ENCODE data around the gene NLRP1. TPM values are rescaled to one million over a fixed set of nuclear protein-coding genes. Genes with fewer than 3 reads are reported as not detected.
A peak's percentile ranks its signal among the peaks of the same experiment; 100 is the strongest.

NLRP1 gene
- total RNA-seq (2014; rRNA removed; shearing (Covaris generic)), result 9.3 and 10.1 TPM in 2 replicates

DNA sequence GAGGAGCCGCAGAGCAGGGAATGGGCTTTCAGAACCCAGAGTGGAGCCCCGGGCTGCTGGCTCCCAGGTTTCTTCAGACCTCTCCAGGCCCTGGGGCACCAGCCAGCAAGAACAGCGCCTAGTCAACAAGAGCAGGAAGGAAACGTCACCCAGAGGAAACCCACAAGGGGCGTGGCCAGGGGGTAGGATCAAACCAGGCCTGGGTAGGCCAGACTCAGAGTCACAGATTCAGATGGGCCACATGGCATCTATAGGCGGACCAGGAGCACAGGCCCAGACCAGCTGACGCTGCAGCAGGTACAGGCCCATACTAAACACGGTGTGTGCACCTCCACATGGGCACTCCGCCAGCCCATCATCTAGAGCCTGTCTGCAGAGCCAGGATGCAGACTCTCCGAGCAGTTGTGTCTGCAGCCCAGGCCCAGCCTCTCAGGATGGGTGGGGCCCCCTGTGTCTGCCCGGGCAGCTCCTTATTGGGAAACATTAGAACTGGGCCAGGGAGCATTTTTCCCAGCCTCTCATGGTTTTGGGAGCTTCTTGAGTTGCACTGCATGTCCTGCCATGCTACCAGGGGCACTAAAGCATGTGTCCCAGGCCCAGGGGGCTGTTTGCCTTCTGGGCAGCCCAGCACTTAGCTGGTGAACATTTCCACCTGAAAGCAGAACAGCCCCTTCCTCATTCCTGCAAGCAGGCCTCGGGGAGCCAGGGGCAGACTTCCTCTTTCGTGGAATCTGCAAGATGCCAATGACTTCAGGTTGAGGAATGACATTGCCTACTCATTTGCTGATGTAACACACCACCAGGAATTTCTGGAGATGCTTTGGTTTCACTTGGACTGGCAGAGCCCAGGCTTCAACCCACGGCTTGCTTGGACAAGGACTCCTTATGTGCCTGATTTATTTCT, at the start of gene NLRP1:
Gene NLRP1, minus strand, starts transcription at position 127 of the 904 bp plus-strand sequence. CDS start 552 bp downstream, outside the sequence.
- DNase-seq (ENCODE audit: low read depth), result peak; percentile 89

DNA sequence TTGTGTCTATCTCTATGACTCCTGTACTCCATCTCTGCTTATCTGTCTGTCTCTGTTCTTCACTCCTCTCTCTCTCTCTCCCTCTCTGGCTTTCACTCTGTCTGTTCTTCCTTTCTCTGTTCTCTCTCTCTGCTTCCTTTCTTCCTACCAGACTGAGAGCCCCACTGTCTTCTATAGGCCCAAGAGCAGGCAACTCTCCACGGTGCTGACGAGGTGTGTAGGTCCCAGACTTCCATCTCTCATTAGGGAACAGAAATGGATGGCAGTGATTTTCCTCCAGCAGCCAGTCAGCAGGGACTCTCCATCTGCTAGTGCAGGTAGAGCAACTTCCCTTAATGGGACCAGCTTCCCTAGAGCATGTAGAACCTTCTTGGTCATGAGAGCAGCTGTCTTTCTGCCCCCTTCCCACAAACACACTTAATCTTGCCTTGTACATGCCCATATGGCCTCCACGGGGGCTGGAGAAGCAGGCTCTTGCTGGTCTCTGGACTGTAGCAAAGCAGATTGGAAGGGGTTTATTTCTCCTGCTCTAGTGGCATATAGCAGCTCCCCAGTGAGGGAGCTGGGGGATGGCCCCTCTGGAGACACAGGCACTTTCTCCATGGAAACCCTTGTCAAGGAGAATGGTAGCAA, 47.8 kb upstream of the NLRP1 start:
- DNase-seq (ENCODE audit: low read depth), result no peak

DNA sequence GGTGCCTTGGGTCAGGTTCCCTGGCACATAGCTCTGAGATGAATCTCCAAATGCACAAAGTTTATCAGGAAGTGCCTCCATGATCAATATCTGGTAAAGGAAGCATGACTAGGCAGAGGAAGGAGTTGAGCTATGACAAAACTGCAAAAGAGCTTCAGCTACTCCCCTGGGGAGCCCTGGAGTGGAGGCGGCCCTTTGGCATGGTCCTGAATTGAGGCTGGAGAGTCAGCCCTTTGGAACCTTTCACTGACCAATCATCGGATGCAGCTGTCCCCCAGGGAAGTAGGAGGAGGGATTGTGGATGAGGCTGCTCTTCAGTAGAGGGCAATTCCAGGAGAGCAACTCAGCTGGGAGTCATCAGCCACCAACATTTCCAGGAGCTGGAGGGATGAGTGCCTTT, 46.1 kb upstream of the NLRP1 start:
- no peak for DNase-seq (ENCODE audit: low read depth)

DNA sequence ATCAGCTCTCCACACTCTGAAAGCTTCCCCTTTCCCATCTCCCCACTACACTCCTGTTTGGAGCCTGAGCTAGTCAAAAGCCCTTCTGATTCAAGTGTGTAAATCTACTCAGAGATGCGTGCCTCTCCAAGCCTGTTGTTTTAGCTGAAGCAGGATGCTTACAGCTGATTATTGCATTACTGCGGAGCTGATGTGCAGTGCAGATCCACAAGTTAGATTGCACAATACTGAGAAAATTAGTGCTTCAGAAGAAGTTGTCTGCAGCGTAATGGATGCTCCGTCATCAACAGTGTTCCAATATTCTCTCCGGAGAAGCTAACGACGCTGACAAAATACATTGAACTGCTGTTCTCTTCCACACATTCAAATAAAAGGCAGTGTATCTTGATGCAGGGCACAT, 44.8 kb upstream of the NLRP1 start:
- no peak for DNase-seq (ENCODE audit: low read depth)

DNA sequence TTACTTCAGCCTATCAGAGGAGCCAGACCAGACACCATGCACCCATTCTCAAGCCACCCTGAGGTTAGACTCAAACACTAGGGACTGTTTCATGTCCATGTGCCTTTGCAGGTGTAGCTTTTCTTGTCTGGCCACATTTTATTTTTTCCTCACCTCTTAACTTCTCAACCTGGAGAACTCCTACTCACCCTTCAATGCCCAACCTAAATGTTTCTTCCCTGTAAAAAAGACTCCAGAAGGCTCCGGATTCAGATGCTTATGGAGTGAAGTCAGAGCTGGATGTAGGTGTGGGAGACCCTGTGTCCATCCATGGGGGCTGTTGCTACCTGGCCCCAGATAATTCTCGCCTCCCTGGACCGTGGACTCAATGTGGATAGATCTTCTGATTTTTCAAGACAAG, 44.0 kb upstream of the NLRP1 start:
- no peak for DNase-seq (ENCODE audit: low read depth)

DNA sequence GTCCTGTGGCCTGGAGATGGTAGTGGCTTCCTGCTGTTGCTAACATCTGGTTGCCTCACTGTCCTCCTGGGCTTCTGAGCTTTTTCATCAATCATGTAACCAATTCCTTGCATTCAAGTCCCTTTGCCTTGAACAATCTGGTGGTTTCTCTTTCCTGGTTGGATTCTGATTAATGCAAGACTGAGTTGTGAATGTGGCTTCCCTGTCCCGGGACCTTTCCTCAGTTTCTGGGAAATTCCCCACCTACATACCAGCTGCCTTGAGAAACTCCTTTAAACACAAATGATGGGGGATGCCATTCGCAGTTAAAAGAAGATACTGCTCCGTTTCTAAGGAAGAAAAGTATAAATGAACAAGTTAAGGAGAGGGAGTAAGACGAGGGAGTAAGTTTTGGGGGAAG, 39.9 kb upstream of the NLRP1 start:
- no peak for DNase-seq (ENCODE audit: low read depth)

DNA sequence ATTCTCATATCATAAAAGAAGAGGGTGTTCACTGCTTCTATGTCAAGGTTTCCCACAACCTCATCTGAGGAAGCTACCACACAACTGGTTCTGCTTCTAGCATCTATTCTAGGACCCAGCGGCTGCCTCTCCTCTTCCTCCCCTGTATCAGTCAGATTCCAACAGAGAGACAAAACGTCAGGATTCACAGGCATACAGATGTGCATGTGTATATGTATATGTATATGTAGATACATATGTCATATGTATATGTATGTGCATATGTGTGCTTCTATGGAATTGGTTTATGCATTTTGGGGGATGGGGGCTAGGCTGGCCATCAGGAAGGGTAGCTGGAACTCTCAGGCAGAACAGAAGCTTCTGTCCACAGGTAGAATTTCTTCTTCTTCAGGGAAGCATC, 37.4 kb upstream of the NLRP1 start:
- DNase-seq (ENCODE audit: low read depth), result no peak

DNA sequence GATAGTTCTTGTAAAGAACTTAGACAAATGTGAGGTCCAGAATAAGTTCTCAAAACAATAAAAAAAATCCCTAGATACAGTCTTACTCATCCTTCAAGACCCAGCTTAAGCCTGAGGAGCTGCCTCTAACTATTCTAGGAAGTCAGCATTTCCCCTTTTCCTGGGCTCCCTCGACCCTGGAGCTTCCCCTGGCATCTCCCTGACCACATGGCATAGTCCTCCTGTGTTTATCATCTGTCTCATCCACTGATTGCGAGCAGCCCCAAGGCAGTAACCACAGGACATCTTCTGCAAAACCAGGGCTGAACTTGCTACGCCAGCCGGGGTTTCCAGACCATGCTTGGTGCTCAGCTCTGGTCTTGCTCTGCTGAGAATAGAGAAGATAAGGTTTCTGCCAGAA, 36.7 kb upstream of the NLRP1 start:
- DNase-seq (ENCODE audit: low read depth), result no peak

DNA sequence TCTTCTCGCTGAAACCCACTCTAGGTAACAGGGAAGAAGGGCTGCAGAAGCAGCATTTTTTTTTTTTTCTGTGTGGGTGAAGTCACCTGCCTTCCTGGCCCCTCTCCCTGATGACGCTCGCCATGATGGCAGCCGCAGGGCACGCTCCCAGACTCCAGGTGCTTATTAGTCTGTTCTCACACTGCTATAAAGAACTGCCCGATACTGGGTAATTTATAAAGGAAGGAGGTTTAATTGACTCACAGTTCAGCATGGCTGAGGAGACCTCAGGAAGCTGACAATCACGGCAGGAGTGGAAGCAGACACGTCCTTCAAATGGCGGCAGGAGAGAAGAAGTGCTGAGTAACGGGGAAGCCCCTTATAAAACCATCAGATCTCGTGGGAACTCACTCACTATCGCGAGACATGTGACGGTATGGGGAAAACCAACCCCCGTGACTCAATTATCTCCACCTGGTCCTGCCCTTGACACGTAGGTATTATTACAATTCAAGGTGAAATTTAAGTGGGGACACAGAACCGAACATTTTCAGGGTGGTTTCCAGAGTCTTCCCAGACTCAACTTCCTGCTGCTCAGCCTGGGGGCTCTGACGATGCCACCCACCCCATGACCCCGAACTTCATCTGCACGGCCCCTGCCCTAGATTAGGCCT, 34.9 kb upstream of the NLRP1 start:
- DNase-seq (ENCODE audit: low read depth), result peak; percentile 40

DNA sequence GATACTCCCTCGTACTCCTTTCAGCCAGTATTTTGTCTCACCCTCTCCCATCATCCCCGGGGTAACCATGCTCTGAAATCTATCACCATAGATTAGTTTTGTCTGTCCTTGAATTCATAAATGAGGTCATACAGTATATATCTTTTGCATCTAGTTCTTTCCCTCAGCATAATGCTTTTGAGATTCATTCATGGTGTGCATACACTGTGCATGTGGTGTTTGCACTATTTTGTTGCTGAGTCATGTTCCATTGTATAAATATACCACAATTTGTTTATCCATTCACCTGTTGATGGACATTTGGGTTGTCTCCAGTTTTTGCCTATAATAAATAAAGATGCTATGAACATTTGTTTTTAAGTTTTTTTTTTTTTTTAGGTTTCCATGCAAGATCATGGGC, 34.2 kb upstream of the NLRP1 start:
- no peak for DNase-seq (ENCODE audit: low read depth)

DNA sequence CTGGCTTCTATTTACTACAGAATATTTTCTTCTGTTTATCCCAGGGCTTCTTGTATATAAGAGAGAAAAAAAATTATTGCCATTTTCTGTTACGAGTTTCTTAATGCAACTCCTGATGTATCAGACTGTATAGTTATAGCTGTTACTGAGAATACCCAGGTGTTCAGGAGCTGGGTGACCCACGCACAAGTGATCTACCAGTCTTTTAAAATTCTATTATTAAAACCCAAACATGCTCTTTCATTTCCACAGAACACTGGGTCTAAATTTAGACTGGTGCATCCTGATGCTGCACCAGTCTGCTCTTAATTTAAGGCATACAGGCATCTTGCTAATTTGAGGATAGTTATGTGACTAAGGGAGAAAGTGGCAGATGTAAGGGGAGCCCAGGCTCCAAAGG, 31.2 kb upstream of the NLRP1 start:
- DNase-seq (ENCODE audit: low read depth), result no peak

DNA sequence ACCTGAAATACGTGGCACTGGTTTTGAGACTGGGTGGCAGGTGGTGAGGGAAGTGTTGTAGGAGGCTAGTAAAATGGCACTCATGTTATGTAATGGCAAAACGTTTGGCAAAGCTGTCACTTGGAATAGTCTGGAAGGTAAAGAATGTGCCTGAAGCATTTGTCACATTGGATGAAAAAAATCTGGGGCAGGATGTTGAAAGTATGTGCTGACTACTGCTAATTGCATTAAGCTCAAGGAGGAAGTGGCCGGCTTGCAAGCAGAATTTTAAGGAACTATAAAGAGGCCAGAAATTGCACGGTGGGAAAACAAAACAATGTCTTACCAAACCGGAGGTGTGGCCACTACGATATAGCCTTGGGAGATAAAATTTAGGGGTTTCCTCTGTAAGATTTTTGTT, 26.6 kb upstream of the NLRP1 start:
- DNase-seq (ENCODE audit: low read depth), result no peak

DNA sequence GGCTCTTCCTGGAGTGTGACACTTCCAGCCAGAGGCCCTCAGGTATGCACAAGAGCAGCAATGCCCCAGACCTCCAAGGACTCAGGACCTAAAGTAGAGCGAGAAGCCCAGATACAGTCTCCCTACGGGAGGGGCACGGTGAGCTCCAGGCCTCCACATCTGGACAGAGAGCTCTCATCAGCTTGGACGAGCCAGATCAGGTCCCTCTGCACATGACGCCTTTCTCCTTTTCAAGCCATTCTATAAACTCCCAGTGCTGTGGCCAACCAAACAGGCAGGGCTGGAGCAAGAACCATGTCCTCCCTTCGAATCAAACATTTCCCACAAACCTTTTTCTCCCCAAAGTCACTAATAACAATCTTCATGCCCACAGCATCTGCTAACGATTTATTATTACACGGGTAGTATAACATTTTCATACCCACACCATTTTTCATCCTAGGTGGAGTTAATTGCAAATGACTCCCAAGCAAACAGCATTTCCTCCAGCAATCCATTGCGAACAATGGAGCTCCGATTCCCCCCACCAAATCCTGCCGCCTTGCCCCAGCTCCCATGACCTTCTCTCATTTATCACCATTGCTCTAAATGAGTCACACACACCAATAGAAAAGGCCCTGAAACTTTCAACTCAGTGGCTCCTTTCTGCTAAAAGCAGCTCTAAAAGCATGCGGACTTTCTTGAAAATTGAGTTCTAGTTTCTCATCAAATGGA, 24.2 kb upstream of the NLRP1 start:
- no peak for DNase-seq (ENCODE audit: low read depth)

DNA sequence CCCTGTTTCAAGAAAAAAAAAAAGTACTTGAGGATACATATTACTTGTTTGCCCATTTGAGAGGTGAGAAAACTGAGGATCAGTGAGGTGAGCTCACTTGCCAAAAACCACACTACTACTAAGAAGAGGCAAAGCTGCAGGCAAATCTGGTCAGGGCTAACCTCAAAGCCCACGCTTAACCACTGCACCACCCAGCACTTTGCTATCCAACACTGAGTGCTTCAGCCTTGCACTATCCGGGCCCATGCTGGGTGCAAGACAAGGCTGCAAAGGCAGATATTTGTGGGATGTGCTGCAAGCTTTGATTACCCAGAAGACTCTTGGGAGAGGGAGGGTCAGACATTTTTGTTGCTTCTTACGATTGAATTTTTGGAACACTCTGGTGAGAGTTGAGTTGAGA, 23.6 kb upstream of the NLRP1 start:
- no peak for DNase-seq (ENCODE audit: low read depth)

DNA sequence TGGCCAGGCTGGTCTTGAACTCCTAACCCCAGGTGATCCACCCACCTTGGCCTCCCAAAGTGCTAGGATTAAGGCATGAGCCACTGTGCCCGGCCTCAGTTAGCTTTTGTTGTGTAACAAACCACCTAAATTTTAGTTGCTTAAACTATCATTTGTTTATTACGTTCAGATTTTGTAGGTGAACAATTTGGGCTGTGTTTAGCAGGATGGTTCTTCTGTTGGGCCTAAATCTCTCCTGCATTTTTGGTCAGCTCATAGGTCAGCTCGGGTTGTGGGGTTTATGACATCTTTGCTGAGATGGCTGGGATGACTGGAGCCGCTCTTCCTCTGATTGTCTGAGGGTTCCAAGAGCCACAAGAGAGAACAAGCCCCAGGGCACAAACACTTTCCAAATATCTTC, 21.1 kb upstream of the NLRP1 start:
- DNase-seq (ENCODE audit: low read depth), result no peak

DNA sequence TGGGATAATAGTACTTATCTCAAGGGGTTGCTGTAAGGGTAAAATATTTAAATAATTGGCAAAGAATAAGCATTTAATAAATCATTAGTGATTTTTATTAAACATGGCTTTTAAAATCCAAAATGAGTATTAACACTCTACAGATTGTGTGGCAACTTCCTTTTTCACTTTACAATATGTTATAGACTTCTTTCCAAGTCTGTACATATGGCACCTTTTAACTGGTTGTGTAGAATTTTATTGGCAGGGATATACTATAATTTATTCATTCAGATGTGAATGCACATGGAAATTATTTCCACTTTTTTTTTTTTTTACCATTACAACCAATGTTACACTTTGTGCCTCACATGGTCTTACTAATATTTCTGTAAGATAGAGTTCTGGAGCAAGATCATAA, 15.7 kb upstream of the NLRP1 start:
- no peak for DNase-seq (ENCODE audit: low read depth)

DNA sequence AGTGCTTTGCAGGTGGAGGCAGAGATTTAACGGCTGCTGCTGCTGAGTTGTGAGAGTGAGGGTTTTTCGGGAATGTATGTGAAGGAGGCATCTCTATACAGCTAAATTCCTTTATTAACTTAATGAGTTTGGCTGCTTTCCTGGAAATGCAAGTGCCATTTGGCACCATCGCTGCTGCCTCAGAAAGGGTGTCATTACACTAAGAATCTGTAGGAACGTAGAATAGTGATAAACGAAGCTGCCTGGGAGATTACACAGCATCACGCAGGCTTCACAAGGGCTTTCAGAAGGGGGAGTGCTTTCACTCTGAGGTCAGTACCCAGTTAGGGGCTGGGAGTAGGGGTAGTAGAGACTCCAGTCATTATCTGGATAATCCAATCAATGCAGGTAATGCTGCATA, 14.1 kb upstream of the NLRP1 start:
- no peak for DNase-seq (ENCODE audit: low read depth)

DNA sequence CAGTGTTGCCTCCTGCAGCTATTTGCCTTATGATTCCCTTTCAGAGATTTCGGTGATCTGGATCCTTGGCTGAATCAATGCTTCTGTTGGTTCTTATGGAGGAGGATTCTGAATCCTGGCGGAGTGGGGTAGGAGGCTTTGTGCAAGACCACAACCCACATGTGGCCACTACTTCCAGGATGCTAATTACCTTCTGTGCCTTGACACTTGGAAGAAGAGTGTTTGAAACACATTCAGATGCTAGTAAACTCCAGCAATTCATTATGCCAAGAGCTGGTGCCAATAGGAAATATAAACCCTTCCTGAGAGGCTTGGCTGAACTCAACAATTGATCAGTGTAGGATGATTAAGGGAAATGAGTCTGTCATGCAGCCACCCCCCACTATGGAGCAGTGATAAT, 12.1 kb upstream of the NLRP1 start:
- DNase-seq (ENCODE audit: low read depth), result no peak

DNA sequence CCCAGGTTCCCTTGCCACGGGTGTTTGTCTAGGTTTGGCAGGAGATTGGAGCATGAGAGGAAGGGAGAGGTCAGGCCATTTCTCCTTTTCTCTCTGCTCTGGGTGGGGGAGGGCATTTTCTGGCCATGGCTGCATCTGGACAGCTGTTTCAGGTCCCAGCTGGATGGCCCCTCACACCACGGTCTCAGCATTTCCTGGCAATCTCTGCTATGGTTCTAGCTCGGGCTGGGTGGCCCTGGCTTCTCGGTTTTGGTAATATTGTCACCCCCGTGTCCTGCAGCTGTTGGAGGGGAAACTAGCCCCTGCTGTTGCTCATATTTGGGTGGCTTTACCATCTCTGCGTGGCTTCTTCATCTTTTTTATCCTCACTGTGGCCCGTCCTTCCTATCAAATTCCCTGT, 11.5 kb upstream of the NLRP1 start:
- DNase-seq (ENCODE audit: low read depth), result no peak

DNA sequence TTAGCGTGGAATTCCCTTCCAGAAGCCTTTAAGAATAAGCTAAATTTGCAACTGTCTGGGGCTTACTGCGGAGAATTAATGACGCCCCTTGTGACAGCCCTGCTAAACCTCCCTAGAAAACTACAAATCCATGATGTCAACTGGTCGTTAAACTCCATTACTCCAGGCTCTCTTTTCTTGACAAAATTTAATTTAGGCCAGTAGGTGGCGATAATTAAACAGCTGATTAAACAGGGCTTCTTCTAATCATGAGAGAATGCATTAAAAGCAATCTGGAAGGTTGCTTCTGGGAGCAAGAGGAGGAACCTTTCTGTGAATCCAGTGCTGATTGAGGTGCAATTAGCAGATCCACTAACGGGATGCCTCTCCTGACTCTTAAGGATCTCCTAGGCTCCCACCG, 8.1 kb upstream of the NLRP1 start:
- DNase-seq (ENCODE audit: low read depth), result peak; percentile 42

DNA sequence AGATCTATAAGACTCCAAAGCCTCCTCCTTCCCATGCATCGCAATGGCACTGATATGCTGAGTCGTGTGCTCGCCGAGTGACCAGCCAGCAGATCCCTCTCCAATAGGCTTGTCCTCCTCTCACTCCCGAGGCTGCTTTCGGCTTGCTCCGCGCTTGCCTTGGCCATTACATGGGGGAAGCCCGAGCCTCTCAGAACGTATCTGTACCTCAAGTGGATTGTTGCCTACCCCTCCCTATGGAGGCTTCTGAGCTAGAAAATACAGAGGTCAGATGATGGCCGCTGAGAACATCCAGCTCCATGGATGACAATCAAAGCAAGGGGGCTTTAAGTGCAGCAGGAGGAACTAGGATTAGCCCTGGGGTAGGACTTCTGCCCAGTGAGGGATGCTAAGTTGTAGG, 7.7 kb upstream of the NLRP1 start:
- DNase-seq (ENCODE audit: low read depth), result no peak

DNA sequence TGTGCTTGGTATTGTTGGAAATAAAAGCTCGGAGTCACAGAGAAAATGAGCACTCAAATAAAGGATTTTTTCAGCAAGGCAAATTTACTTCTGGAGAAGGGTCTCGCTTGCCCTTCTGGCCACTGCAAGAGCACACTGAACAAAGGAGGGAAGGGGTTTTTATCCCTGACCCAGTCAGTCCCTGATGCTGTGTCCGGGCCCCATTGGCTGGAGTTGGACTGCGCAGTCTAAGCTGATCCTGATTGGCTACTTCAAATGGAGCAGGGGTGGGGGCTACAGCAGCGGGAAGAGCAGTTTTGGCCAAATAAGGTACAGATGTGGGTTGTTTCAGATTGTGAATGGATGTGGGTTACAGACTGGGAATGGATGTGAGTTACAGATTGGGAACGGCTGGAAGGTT, 4.3 kb upstream of the NLRP1 start:
- no peak for DNase-seq (ENCODE audit: low read depth)

Measured in RPMI7951 (cell line).